A673 (cell line): ENCODE data around the gene SESN1.

ENCODE experiments used
- CTCF ChIP-seq: fragments of 300-800, 200-600 bp; sonication (generic); conservative IDR thresholded peaks from 2 replicates; pipeline ENCODE4 v1.5.1; 2017; ENCODE audit warnings: low read depth, mild to moderate bottlenecking, antibody characterized with exemption, low read length, moderate library complexity, mixed read lengths
- EZH2 ChIP-seq: fragments of 200-600 bp; sonication (generic); IDR thresholded peaks from 2 replicates; pipeline ENCODE4 v1.6.1; 2017; ENCODE audit warnings: borderline replicate concordance, low read depth, mild to moderate bottlenecking, mixed read lengths, antibody characterized with exemption, low read length; ENCODE audit not compliant: poor library complexity, severe bottlenecking

- TF ChIP-seq CTCF (no peak), EZH2 (no peak)
These were observed 3.2 kb downstream of the SESN1 start for GRCh38 chr6:109091314-109092024.
